GM23338 (cell line): Measurements from ENCODE around the gene DCAF6. TPM values are rescaled to one million over a fixed set of nuclear protein-coding genes. Genes with fewer than 3 reads are reported as not detected.

Experiments used
- ATAC-seq: fragments of 200-7000 bp; cut with Tn5 transposase; 3 replicates; pipeline ENCODE4 v1.9.1; 2020
- DNase-seq: peaks from one replicate; pipeline ENCODE4 v3.0.0-alpha.2; 2015; ENCODE audit warnings: low spot score
- H2AFZ ChIP-seq: fragments of 200-600 bp; sonication (generic); 2 replicates; pipeline ENCODE4 v1.8.0; 2016; ENCODE audit warnings: antibody characterized with exemption, mild to moderate bottlenecking, moderate library complexity
- H3F3A ChIP-seq: fragments of 200-600 bp; sonication (generic); replicated peaks from 2 replicates; pipeline ENCODE4 v1.8.0; 2017; ENCODE audit warnings: antibody characterized with exemption, mixed run types, low read depth
- H3K27ac ChIP-seq: fragments of 200-600 bp; sonication (generic); 2 replicates; pipeline ENCODE4 v1.6.1; 2016; ENCODE audit warnings: low read depth
- H3K27me3 ChIP-seq: fragments of 200-600 bp; sonication (generic); 2 replicates; pipeline ENCODE4 v1.8.0; 2016; ENCODE audit warnings: mild to moderate bottlenecking, mixed run types, moderate library complexity; ENCODE audit not compliant: insufficient read depth
- H3K36me3 ChIP-seq: fragments of 200-600 bp; sonication (generic); 2 replicates; pipeline ENCODE4 v1.8.0; 2016; ENCODE audit warnings: mild to moderate bottlenecking; ENCODE audit not compliant: insufficient read depth
- H3K4me1 ChIP-seq: fragments of 200-600 bp; sonication (generic); 2 replicates; pipeline ENCODE4 v1.8.0; 2016; ENCODE audit warnings: mild to moderate bottlenecking, moderate library complexity; ENCODE audit not compliant: insufficient read depth
- H3K4me2 ChIP-seq: fragments of 200-600 bp; sonication (generic); 2 replicates; pipeline ENCODE4 v1.7.1; 2017; ENCODE audit warnings: mixed run types
- H3K4me3 ChIP-seq: fragments of 200-600 bp; sonication (generic); 2 replicates; pipeline ENCODE4 v1.6.1; 2016; ENCODE audit warnings: mixed run types
- H3K79me2 ChIP-seq: fragments of 200-600 bp; sonication (generic); replicated peaks from 2 replicates; pipeline ENCODE4 v1.8.0; 2017; ENCODE audit warnings: mild to moderate bottlenecking; ENCODE audit not compliant: insufficient read depth
- H3K9me2 ChIP-seq: fragments of 200-600 bp; sonication (generic); 2 replicates; pipeline ENCODE4 v1.8.0; 2017; ENCODE audit not compliant: insufficient read depth
- H4K20me1 ChIP-seq: fragments of 200-600 bp; sonication (generic); replicated peaks from 2 replicates; pipeline ENCODE4 v1.8.0; 2017; ENCODE audit warnings: mild to moderate bottlenecking; ENCODE audit not compliant: insufficient read depth
- H3K27ac Mint-ChIP-seq: 2 replicates; pipeline ENCODE4 v1.8.0; 2020; ENCODE audit warnings: inconsistent platforms, mild to moderate bottlenecking, moderate library complexity, mixed read lengths
- H3K27me3 Mint-ChIP-seq: 3 replicates; pipeline ENCODE4 v1.8.0; 2022; ENCODE audit warnings: low read depth, mild to moderate bottlenecking, moderate library complexity, mixed read lengths, inconsistent platforms; ENCODE audit not compliant: insufficient read depth, poor library complexity
- H3K36me3 Mint-ChIP-seq: 3 replicates; pipeline ENCODE4 v1.8.0; 2021; ENCODE audit warnings: low read depth, mild to moderate bottlenecking, inconsistent platforms, moderate library complexity, mixed read lengths
- H3K4me1 Mint-ChIP-seq: 3 replicates; pipeline ENCODE4 v1.8.0; 2020; ENCODE audit warnings: mild to moderate bottlenecking, inconsistent platforms, mixed read lengths
- H3K4me3 Mint-ChIP-seq: 3 replicates; pipeline ENCODE4 v1.8.0; 2021; ENCODE audit warnings: moderate library complexity, mild to moderate bottlenecking, inconsistent platforms, mixed read lengths
- H3K9me3 Mint-ChIP-seq: 3 replicates; pipeline ENCODE4 v1.8.0; 2020; ENCODE audit warnings: moderate library complexity, mild to moderate bottlenecking, inconsistent platforms, mixed read lengths
- CREB1 ChIP-seq: fragments of 250-450 bp; sonication (Bioruptor Pico); IDR thresholded peaks from 2 replicates; pipeline ENCODE4 v1.5.0; 2020; ENCODE audit warnings: low read depth, mild to moderate bottlenecking, moderate library complexity
- EZH2 ChIP-seq: fragments of 200-600 bp; sonication (generic); IDR thresholded peaks from one replicate; pipeline ENCODE4 v1.8.0; 2017; ENCODE audit warnings: antibody characterized with exemption, mild to moderate bottlenecking, low read depth; ENCODE audit not compliant: unreplicated experiment
- EZH2phosphoT487 ChIP-seq: fragments of 200-600 bp; sonication (generic); IDR thresholded peaks from one replicate; pipeline ENCODE4 v1.8.1; 2018; ENCODE audit warnings: antibody characterized with exemption; ENCODE audit not compliant: unreplicated experiment
- JUNB ChIP-seq: IDR thresholded peaks from one replicate; pipeline ENCODE4 v1.6.1; 2016; ENCODE audit warnings: antibody characterized with exemption; ENCODE audit not compliant: unreplicated experiment
- NANOG ChIP-seq: IDR thresholded peaks from 2 replicates; pipeline ENCODE4 v1.6.1; 2016; ENCODE audit warnings: antibody characterized with exemption, borderline replicate concordance
- POLR2AphosphoS5 ChIP-seq: IDR thresholded peaks from 2 replicates; pipeline ENCODE4 v1.6.1; 2016; ENCODE audit warnings: antibody characterized with exemption, low read depth
- STAT1 ChIP-seq: IDR thresholded peaks from one replicate; pipeline ENCODE4 v1.6.1; 2016; ENCODE audit warnings: antibody characterized with exemption; ENCODE audit not compliant: unreplicated experiment
- ZNF114 ChIP-seq: fragments of 250-450 bp; sonication (Bioruptor Pico); IDR thresholded peaks from 2 replicates; pipeline ENCODE4 v1.5.0; 2020; ENCODE audit warnings: mild to moderate bottlenecking, moderate library complexity
- ZNF331 ChIP-seq: fragments of 250-450 bp; sonication (Bioruptor Pico); IDR thresholded peaks from 2 replicates; pipeline ENCODE4 v1.5.0; 2020; ENCODE audit warnings: low read depth, mild to moderate bottlenecking, moderate library complexity
- polyA plus RNA-seq: library from polyadenylated mRNA; unstranded; fragments of >200 nt; fragmentation: Nextera tagmentation; extraction: Ambion mirVana; gene quantifications from 2 replicates; pipeline ENCODE4 v1.2.1, GENCODE V29; 2016
- total RNA-seq: library from RNA; depleted of rRNA; stranded (reverse); fragments of >200 nt; shearing (Covaris generic); gene quantifications from 2 replicates; pipeline ENCODE4 v1.2.3, GENCODE V29; 2014
- TF ChIP-seq, protein P1 (sequence below): fragments of 250-450 bp; sonication (Bioruptor Pico); IDR thresholded peaks from 2 replicates; pipeline ENCODE4 v1.5.0; 2020; ENCODE audit warnings: mild to moderate bottlenecking, moderate library complexity
- TF ChIP-seq, protein P2 (sequence below), 2 experiments: fragments of 200-600 bp in 1 of 2; sonication (generic) in 1 of 2; conservative IDR thresholded peaks; 2 replicates each; pipeline versions ENCODE4 v1.5.1 to v1.6.1; 2016 to 2017; ENCODE audit warnings: antibody characterized with exemption in 2 of 2, low read depth in 2 of 2, mild to moderate bottlenecking in 2 of 2, moderate library complexity in 1 of 2
- TF ChIP-seq, protein P3 (sequence below): IDR thresholded peaks from one replicate; pipeline ENCODE4 v1.6.1; 2018; ENCODE audit warnings: antibody characterized with exemption; ENCODE audit not compliant: unreplicated experiment
- TF ChIP-seq, protein P4 (sequence below): IDR thresholded peaks from 2 replicates; pipeline ENCODE4 v1.6.1; 2016; ENCODE audit warnings: antibody characterized with exemption

DCAF6 gene
- total and polyA plus RNA-seq, 2 experiments from 2014 or later = 18.6 to 27.3 TPM

DNA sequence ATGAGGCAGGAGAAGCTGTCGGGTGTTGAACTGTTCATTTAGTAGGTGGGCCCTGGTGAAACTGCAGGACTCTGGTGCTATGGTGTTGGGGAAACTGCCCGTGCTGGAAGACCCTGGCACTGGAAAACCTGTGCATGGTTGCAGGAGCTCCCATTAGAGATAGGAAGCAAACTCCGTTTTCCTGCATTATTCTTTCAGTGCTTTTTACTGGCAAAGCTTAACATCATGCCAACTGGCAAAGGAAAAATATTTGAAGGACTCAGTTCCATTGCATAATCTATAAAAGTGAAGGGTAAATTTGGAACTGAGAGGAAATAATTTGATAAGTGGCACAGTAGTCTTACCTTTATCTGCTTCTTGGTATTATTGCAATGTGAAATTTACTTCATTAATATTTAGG is 32.1 kb downstream of the DCAF6 start:
- H3K79me2 ChIP-seq = peaks cover 21% of the 10 kb centered on the region
- ATAC-seq (no peak), DNase-seq (no peak)
- H3K4me2 ChIP-seq = no peak overlapping the region
- Mint-ChIP-seq H3K27me3 (no peaks in the 10 kb centered on the region), H3K36me3 (peaks cover 4% of the 10 kb centered on the region; the same call in 2 of the 3 replicates), H3K4me3 (no peak overlapping the region), H3K4me1 (peaks cover 4% of the 10 kb centered on the region; the same call in 2 of the 3 replicates), H3K9me3 (no peaks in the 10 kb centered on the region), H3K27ac (no peak overlapping the region)
- H2AFZ ChIP-seq = no peak overlapping the region
- no peaks in the 10 kb centered on the region for H3K27me3 ChIP-seq
- no peak overlapping the region for H3K4me3 ChIP-seq
- H3F3A ChIP-seq = no peaks in the 10 kb centered on the region
- peaks cover 11% of the 10 kb centered on the region for H4K20me1 ChIP-seq
- peaks cover 4% of the 10 kb centered on the region; the same call in 1 of the 2 replicates for H3K36me3 ChIP-seq
- TF ChIP-seq, protein P1, sequence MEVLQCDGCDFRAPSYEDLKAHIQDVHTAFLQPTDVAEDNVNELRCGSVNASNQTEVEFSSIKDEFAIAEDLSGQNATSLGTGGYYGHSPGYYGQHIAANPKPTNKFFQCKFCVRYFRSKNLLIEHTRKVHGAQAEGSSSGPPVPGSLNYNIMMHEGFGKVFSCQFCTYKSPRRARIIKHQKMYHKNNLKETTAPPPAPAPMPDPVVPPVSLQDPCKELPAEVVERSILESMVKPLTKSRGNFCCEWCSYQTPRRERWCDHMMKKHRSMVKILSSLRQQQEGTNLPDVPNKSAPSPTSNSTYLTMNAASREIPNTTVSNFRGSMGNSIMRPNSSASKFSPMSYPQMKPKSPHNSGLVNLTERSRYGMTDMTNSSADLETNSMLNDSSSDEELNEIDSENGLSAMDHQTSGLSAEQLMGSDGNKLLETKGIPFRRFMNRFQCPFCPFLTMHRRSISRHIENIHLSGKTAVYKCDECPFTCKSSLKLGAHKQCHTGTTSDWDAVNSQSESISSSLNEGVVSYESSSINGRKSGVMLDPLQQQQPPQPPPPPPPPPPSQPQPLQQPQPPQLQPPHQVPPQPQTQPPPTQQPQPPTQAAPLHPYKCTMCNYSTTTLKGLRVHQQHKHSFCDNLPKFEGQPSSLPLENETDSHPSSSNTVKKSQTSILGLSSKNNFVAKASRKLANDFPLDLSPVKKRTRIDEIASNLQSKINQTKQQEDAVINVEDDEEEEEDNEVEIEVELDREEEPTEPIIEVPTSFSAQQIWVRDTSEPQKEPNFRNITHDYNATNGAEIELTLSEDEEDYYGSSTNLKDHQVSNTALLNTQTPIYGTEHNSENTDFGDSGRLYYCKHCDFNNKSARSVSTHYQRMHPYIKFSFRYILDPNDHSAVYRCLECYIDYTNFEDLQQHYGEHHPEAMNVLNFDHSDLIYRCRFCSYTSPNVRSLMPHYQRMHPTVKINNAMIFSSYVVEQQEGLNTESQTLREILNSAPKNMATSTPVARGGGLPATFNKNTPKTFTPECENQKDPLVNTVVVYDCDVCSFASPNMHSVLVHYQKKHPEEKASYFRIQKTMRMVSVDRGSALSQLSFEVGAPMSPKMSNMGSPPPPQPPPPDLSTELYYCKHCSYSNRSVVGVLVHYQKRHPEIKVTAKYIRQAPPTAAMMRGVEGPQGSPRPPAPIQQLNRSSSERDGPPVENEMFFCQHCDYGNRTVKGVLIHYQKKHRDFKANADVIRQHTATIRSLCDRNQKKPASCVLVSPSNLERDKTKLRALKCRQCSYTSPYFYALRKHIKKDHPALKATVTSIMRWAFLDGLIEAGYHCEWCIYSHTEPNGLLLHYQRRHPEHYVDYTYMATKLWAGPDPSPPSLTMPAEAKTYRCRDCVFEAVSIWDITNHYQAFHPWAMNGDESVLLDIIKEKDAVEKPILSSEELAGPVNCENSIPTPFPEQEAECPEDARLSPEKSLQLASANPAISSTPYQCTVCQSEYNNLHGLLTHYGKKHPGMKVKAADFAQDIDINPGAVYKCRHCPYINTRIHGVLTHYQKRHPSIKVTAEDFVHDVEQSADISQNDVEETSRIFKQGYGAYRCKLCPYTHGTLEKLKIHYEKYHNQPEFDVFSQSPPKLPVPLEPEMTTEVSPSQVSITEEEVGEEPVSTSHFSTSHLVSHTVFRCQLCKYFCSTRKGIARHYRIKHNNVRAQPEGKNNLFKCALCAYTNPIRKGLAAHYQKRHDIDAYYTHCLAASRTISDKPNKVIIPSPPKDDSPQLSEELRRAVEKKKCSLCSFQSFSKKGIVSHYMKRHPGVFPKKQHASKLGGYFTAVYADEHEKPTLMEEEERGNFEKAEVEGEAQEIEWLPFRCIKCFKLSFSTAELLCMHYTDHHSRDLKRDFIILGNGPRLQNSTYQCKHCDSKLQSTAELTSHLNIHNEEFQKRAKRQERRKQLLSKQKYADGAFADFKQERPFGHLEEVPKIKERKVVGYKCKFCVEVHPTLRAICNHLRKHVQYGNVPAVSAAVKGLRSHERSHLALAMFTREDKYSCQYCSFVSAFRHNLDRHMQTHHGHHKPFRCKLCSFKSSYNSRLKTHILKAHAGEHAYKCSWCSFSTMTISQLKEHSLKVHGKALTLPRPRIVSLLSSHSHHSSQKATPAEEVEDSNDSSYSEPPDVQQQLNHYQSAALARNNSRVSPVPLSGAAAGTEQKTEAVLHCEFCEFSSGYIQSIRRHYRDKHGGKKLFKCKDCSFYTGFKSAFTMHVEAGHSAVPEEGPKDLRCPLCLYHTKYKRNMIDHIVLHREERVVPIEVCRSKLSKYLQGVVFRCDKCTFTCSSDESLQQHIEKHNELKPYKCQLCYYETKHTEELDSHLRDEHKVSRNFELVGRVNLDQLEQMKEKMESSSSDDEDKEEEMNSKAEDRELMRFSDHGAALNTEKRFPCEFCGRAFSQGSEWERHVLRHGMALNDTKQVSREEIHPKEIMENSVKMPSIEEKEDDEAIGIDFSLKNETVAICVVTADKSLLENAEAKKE (CRISPR knock-in tag) = no peak
- TF ChIP-seq EZH2 = no peak
- TF ChIP-seq ZNF331 (CRISPR knock-in tag) = no peak
- TF ChIP-seq, protein P2, sequence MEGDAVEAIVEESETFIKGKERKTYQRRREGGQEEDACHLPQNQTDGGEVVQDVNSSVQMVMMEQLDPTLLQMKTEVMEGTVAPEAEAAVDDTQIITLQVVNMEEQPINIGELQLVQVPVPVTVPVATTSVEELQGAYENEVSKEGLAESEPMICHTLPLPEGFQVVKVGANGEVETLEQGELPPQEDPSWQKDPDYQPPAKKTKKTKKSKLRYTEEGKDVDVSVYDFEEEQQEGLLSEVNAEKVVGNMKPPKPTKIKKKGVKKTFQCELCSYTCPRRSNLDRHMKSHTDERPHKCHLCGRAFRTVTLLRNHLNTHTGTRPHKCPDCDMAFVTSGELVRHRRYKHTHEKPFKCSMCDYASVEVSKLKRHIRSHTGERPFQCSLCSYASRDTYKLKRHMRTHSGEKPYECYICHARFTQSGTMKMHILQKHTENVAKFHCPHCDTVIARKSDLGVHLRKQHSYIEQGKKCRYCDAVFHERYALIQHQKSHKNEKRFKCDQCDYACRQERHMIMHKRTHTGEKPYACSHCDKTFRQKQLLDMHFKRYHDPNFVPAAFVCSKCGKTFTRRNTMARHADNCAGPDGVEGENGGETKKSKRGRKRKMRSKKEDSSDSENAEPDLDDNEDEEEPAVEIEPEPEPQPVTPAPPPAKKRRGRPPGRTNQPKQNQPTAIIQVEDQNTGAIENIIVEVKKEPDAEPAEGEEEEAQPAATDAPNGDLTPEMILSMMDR (conservative IDR thresholded peaks at IDR 0.05; ENCODE audit: low read depth in 2 of 2) = no peak
- no peak for TF ChIP-seq CREB1 (CRISPR knock-in tag)
- no peak for TF ChIP-seq NANOG
- no peak for TF ChIP-seq POLR2AphosphoS5
- no peak for TF ChIP-seq ZNF114 (CRISPR knock-in tag)
- TF ChIP-seq STAT1 = no peak
- TF ChIP-seq, protein P3, sequence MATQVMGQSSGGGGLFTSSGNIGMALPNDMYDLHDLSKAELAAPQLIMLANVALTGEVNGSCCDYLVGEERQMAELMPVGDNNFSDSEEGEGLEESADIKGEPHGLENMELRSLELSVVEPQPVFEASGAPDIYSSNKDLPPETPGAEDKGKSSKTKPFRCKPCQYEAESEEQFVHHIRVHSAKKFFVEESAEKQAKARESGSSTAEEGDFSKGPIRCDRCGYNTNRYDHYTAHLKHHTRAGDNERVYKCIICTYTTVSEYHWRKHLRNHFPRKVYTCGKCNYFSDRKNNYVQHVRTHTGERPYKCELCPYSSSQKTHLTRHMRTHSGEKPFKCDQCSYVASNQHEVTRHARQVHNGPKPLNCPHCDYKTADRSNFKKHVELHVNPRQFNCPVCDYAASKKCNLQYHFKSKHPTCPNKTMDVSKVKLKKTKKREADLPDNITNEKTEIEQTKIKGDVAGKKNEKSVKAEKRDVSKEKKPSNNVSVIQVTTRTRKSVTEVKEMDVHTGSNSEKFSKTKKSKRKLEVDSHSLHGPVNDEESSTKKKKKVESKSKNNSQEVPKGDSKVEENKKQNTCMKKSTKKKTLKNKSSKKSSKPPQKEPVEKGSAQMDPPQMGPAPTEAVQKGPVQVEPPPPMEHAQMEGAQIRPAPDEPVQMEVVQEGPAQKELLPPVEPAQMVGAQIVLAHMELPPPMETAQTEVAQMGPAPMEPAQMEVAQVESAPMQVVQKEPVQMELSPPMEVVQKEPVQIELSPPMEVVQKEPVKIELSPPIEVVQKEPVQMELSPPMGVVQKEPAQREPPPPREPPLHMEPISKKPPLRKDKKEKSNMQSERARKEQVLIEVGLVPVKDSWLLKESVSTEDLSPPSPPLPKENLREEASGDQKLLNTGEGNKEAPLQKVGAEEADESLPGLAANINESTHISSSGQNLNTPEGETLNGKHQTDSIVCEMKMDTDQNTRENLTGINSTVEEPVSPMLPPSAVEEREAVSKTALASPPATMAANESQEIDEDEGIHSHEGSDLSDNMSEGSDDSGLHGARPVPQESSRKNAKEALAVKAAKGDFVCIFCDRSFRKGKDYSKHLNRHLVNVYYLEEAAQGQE = no peak
- TF ChIP-seq EZH2phosphoT487 = no peak
- TF ChIP-seq, protein P4, sequence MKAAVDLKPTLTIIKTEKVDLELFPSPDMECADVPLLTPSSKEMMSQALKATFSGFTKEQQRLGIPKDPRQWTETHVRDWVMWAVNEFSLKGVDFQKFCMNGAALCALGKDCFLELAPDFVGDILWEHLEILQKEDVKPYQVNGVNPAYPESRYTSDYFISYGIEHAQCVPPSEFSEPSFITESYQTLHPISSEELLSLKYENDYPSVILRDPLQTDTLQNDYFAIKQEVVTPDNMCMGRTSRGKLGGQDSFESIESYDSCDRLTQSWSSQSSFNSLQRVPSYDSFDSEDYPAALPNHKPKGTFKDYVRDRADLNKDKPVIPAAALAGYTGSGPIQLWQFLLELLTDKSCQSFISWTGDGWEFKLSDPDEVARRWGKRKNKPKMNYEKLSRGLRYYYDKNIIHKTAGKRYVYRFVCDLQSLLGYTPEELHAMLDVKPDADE = no peak
- TF ChIP-seq JUNB = no peak
- H3K27ac ChIP-seq = no peak overlapping the region
- no peaks in the 10 kb centered on the region for H3K9me2 ChIP-seq
- no peaks in the 10 kb centered on the region for H3K4me1 ChIP-seq
